ENCODE measurements around the gene CRYL1.

The CRYL1 gene

GRCh38 chr13:20416223-20416745, 109.4 kb downstream of the CRYL1 start:
- no peak for ATAC-seq

DNA sequence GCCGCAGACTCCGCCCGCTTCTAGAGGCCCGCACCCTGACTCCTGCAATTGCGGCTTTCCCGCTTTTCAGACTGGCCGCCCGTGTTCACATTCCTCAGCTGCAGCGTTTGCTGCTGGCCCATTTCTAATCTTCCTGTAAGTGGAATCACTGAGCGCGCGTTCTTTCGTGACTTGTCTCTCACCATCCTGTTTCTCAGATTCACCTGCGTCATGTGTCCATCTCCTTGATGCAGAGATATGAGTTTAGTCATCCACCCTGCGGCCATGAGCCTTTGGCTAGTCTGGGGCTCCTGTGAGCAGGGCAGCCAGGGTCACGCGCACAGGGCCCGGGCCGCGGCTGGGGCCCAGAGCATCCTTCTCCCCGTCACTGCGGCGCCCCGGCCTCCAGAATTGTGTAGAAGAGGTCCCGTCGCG, 110.0 kb downstream of the CRYL1 start:
- ATAC-seq = no peak

DNA sequence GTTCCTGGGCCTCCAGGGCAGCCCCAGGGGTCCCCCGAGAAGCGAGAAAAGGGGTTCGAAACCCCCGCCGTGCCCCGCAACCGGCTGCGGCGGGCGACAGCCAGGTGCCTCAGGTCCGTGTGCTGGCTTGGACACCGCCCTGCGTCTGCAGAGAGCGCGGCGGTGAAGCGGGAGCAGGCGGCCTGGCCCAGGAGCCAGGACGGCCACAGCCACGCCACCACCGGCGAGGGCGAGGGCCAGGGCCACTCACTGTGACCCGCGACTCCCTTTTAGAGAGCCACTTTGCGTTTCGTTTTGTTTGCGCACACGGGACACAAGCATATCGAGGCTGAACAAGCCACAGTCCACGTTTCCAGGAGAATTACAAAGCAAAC, 110.4 kb downstream of the CRYL1 start:
- no peak for ATAC-seq

DNA sequence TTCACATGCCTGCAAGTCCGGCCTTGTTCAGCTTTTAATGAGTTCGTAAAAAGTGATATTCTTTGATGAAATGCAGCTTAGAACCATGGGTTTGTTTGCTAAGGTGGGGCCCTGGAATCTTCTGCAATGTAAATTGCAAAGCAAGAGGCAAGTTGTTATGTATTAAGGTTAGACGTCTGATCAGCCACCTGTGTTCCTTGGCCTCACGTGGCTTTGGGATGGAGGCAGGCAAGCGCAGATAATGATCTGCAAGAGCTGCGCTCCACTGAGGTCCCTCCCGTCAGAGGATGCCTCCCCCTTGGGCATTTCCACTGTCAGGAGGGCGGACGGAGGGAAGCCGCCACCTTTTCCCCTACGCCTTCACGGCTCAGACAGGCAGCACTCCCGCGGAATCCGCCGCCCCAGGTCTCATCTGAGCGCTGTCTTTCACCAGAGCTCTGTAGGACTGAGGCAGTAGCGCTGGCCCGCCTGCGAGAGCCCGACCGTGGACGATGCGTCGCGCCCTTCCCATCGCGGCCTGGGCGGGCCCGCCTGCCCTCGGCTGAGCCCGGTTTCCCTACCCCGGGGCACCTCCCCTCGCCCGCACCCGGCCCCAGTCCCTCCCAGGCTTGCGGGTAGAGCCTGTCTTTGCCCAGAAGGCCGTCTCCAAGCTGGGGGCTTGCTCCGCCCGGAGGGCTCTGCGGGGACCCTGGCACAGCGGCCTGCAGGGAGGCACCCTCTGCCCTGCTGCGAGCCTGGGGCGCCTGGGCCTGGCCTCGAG, 110.9 kb downstream of the CRYL1 start:
- no peak for ATAC-seq

DNA sequence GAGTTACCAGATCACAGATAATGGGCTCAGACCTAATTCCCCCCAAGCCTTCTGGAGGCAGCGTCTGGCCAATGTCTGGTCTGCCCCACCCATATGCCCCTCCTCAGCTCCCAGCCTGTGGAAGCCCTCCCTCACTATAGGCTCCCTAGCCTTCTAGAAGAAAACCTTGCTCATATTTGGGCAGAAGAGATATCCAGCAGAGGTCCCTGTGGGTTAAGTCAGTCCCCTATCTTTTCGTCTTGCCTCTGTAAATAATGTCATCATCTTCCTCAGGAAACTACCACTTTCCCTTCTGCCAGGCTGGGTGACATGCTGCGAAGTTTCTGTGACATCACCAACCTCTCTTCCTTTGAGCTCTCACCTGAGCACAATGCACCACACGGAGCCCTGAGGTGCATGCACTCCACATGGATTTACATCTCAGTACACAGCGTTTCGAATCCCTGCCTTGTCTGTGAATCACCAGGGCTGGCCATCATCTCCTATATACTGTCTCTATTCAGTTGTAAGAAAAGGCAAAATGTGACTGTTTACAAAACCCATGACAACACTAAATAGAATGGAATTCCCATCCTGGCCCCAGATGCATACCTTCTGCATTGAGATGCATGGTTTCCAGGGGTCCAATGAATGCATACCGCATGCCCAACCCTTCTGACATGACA, 112.8 kb downstream of the CRYL1 start:
- ATAC-seq = peak; percentile 57 to 70

GRCh38 chr13:20411638-20412342, 113.9 kb downstream of the CRYL1 start:
- ATAC-seq = peak; percentile 81 to 84

DNA sequence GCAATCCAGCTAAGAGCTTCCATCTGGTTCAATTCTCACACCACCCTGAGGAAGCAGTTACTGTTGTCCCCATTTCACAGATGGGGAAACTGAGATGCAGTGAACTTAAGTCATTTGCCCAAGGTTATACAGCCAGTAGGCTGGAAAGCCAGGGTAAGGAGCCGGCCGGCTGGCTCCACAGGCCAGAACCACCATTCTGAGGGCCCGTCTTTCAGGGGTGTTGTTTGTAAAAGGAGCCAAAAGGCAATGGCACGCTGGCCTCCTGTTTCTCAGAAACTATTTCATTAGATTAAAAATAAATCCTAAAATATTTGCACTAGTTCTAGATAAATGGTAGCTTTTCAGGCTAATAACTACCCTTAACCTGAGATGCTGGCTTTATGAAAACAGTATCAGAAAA, 114.9 kb downstream of the CRYL1 start:
- no peak for ATAC-seq

DNA sequence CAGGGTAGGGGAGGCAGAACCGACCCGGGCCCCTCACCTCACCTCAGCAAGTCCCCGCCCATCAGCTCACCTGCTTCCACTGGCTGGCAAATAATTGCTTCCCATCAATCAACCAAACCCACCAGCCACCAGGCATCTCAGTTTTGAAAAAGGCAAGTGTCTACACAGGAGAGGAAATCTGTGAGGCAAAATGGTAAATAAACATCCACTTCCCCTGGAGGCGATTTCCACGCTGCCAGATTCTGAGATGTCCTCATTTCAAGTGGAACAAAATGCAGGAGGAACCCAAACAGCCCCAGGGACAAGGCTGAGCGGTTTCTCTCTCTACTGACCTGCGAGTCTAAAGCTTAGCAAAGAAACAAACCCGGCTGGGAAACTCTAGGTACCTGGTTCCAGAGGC, 117.5 kb downstream of the CRYL1 start:
- ATAC-seq = no peak

DNA sequence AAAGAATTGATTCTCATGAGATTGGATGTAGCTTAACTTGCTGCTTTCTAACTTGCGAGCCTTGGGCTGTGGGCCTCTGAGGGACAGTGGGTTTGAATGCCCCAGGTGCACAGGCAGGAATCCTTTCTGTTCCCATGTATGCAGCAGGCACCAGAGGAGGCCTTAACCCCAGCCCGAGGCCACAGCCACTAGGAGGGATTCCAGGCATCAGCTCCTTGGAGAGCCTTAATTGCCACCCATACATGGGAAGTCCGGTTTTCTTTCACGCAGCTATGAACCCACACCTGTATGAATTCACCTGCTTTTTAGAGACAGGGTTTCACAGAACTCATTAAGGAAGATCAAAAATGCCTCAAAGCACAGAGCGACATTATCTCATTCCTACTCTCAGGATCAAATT, 117.9 kb downstream of the CRYL1 start:
- no peak for ATAC-seq

DNA sequence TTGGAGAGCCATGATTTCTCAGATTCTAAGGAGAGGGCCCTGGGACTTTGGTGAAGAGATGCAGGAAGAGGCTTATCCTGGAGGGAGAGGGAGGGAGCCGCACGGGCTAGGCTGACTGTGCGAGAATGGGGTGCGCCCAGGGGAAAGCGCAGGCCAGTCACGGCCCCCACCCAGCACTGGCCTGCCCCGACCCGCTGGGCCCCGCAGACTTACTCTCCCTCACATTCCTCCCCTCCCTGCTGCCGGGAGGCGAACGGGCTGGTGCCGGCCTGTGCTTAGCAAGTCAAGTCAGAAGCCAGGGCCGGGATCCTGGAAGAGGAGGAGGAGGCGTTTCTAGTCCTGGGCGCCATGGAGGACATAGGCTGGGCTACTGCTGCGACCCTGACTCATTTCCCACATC, 120.0 kb downstream of the CRYL1 start:
- no peak for ATAC-seq

DNA sequence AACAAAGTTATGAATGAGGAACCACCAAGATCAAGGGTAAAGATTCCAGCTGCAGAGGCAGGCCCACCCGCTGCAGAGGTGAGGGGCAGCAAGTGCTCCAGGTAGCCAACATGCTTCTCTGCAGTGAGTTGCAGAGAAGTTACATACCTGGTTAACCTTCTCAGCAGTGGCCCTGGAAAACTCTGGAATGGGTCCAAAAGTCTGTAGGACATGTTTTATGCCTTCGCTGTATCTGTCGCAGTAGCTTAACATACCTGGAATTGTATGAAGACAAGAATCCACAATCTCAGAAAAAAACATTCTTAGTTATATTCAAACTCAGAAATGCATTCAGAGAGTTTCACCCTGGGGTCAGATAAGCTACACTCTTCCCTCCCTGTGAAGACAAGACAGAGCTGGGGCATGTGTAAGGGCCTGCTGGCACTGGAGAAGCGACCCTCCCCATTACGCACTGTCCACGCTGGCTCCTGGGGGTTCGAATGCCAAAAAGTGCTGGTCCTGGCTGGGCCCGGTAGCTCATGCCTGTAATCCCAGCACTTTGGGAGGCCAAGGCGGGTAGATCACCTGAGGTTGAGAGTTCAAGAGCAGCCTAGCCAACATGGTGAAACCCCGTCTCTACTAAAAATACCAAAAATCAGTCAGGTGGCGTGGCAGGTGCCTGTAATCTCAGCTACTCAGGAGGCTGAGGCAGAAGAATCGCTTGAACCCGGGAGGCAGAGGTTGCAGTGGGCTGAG, 121.0 kb downstream of the CRYL1 start:
- no peak for ATAC-seq

DNA sequence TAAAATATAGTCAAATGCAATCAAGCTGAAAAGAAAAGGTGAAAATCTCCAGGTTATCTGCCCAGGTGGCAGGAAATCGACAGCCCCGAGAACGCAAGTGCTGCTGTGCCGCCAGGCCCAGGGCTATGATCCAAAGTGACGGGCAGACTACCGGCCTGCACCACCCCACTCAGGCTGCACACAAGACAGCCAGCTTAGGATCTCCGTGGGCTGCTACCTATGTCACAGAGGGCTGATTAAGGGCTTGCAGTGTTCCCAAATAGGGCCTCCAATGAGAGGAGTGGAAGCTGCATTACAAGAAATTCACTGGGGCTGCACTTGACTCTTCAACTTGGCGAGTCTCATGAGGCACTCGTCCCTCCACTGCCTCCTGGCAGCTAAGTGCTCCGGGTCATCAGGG, 121.8 kb downstream of the CRYL1 start:
- no peak for ATAC-seq

DNA sequence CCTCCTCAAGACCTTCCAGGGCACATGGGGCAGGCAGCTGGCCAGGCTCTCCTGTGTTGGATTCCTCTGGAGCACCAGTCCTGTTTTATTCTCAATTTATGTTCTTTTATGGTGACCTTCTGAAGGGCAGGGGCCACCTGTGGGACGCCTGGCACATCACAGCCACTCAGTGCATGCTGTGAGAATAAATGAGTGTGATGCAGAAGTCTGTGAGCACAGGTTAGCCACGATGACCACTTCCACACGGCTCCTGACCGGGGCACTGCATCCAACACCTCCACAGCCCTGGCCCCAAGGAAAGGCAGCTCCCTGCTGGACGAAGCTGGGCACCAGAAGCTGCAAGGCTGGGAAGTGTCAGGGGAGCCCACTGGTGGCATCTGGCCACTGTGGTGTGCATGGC, 122.8 kb downstream of the CRYL1 start:
- no peak for ATAC-seq

DNA sequence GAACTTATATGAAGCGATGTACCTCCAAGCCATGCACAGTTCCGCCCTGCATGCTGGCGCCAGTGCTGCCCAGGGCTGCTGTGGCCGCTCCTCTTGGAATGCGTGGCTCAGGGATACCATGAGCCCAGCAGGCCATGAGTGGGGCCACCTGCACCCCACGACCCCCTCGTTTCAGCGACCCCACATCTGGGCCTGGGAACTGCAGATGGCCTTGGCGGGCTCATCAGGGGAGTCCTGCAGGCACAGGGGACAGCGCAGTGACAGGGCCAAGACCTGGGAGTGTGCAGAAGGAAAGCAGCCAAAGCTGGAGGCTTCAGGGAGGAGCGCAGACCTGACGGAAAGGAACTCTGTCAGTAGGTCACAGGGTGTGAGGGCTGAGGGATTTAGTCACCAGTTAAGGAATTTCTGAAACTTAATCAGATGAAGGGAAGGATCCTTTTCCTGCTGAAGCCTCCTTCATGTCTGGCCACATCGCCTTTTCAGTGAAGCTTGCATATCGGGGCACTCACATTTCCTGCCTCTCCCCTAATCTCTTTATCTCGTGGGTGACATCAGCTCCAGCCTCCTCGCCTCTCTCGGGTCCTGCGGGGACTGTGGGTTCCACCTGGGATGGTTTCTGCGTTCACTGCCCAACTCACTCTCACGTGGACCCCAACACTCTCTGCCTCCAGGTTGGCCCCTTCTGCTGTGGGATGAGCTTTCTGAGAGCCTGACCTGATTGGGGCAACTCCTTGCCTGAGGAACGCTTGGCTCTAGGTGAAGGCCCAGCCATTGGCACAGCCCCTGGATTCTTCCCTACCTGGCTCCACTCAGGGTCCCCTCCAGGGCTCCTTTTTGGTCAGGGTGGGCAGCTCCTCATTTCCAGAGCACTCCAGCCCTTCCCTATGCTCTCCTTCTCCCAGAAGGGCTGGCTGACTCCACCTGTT, 123.5 kb downstream of the CRYL1 start:
- no peak for ATAC-seq

GRCh38 chr13:20401531-20401930, 124.1 kb downstream of the CRYL1 start:
- ATAC-seq = no peak

DNA sequence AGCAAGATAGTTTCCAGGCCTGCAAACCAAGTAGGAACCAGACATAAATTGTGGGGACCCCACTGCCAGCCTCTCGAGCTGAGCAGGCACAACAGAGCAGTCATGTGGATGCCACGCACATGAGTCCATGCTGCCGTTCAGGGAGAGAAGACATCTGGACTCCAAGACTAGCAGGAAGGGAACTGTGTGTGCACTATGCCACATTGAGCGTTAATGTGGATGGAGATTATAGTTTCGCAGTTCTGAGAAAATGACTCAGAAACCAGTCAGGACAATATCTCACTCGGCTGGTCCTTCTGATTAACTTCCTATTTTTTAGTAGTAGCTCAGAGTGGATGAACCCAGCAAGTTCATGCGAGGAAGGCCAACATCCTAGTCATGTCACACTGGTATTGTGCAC, 124.9 kb downstream of the CRYL1 start:
- no peak for ATAC-seq

- ATAC-seq = no peak
Measured at GRCh38 chr13:20399961-20400360, 125.7 kb downstream of the CRYL1 start.

- no peak for ATAC-seq
Measured at GRCh38 chr13:20399515-20399914, 126.1 kb downstream of the CRYL1 start.

DNA sequence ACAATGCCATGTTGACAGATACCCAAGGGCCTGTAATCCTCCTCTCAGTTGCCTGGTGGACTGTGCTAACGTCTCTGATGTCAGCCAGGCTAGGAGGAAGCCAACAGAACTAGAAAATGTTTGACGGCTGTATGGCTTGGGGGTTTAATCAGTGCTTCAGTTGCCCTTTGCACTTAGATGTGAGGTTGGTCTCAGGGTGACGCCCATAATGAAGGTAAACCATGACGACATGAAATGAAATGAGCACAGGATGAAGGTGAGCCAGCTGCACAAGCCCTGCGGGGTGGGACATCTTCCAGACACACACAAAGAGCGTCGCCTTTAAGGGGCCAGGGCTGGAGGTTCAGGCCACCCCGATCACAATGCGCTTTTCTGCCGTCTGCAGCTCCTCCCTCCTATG, 127.2 kb downstream of the CRYL1 start:
- no peak for ATAC-seq

DNA sequence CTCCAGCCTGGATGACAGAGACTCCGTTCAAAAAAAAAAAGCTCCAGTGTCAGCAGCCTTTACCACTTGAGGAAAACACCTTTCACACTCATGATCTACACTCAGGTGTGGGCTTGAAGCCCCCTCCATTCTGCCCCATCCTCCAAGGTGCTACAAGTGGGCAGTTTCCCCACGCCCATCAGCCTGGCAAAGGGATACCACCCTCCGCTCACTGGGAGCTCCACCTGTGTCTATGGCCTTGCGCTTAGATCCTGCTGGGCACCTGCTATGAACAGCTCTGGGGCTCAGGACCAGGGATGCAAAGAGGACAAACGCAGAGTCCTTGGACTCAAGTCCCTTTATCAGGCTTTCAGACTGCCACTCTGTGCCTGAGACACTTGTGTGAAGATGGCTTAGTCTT, 127.8 kb downstream of the CRYL1 start:
- ATAC-seq = no peak

GRCh38 chr13:20395061-20395916, 130.4 kb downstream of the CRYL1 start:
- ATAC-seq = no peak
